ENCODE data around the gene PCF11. TPM values are rescaled to one million over a fixed set of nuclear protein-coding genes. Genes with fewer than 3 reads are reported as not detected.

PCF11 gene
- total RNA-seq, 1 donor from 2014 or later, result 40.7 TPM

DNA sequence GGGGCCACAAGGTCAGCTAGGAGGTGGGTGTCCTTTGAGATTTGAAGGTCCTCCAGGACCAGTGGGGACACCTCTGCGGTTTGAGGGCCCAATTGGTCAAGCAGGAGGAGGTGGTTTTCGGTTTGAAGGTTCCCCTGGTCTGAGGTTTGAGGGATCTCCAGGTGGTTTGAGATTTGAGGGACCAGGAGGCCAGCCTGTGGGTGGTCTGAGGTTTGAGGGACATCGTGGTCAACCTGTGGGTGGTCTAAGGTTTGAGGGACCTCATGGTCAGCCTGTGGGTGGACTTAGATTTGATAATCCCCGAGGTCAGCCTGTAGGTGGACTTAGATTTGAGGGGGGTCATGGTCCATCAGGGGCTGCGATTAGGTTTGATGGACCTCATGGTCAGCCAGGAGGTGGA, 11.8 kb downstream of the PCF11 start:
- H3K4me2 ChIP-seq (ENCODE audit: low read length), result no peak overlapping the region
- TF ChIP-seq EZH2 (IDR thresholded peaks at IDR 0.05; ENCODE audit: insufficient read depth, low read length), result no peak
- TF ChIP-seq, protein P1, sequence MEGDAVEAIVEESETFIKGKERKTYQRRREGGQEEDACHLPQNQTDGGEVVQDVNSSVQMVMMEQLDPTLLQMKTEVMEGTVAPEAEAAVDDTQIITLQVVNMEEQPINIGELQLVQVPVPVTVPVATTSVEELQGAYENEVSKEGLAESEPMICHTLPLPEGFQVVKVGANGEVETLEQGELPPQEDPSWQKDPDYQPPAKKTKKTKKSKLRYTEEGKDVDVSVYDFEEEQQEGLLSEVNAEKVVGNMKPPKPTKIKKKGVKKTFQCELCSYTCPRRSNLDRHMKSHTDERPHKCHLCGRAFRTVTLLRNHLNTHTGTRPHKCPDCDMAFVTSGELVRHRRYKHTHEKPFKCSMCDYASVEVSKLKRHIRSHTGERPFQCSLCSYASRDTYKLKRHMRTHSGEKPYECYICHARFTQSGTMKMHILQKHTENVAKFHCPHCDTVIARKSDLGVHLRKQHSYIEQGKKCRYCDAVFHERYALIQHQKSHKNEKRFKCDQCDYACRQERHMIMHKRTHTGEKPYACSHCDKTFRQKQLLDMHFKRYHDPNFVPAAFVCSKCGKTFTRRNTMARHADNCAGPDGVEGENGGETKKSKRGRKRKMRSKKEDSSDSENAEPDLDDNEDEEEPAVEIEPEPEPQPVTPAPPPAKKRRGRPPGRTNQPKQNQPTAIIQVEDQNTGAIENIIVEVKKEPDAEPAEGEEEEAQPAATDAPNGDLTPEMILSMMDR (IDR thresholded peaks at IDR 0.05; ENCODE audit: insufficient read depth, low read depth, low read length), result no peak
- no peak for FAIRE-seq
- peaks cover 25% of the 10 kb centered on the region for H3K36me3 Mint-ChIP-seq (ENCODE audit: low read depth, unreplicated experiment)
- H3K27me3 ChIP-seq (ENCODE audit: insufficient read depth, low read length), result no peaks in the 10 kb centered on the region
- H3K4me3 Mint-ChIP-seq (ENCODE audit: unreplicated experiment), result no peak overlapping the region
- peaks cover 3% of the 10 kb centered on the region for H3K4me1 ChIP-seq (ENCODE audit: insufficient read depth, low read length)
- H3K27ac Mint-ChIP-seq (ENCODE audit: unreplicated experiment), result peak overlapping the region; percentile 8
- no peak overlapping the region for H3K27ac ChIP-seq (ENCODE audit: low read depth, low read length)
- H3K79me2 ChIP-seq (ENCODE audit: insufficient read depth, low read length), result peaks cover 99% of the 10 kb centered on the region
- no peak for DNase-seq (ENCODE audit: low read depth)
- H2AFZ ChIP-seq (ENCODE audit: low read depth, low read length), result no peak overlapping the region
- no peak overlapping the region for H3K4me3 ChIP-seq (ENCODE audit: insufficient read depth, low read depth, low read length)
- no peaks in the 10 kb centered on the region for H3K9me3 ChIP-seq (ENCODE audit: insufficient read depth, low read depth, low read length)
- peaks cover 71% of the 10 kb centered on the region for H3K36me3 ChIP-seq (ENCODE audit: insufficient read depth, low read length)
- no peaks in the 10 kb centered on the region for H3K9me3 Mint-ChIP-seq (ENCODE audit: unreplicated experiment)
- no peaks in the 10 kb centered on the region for H3K27me3 Mint-ChIP-seq (ENCODE audit: low read depth, unreplicated experiment)
- H3K9ac ChIP-seq (ENCODE audit: low read length), result no peak overlapping the region
- H4K20me1 ChIP-seq (ENCODE audit: insufficient read depth, low read length), result peaks cover 75% of the 10 kb centered on the region
- peaks cover 10% of the 10 kb centered on the region for H3K4me1 Mint-ChIP-seq (ENCODE audit: low read depth, unreplicated experiment)

DNA sequence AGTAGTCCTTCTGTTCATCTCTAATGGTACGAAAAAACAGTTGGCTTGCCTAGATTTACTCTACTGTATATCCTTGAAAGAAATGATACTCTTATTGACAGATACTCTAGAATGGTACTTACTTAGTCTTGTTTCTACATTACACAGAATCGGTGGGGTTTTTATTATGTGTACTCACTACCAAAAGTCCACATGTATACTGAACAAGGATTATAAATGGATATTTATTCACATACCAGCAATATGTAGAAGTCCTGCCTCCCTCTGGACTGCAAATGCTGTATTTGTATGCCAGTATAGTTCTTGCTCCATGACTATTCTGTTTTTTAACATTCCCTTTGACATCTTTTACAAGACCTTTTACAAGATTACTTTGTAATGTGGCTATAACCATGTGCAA, 13.9 kb downstream of the PCF11 start:
- peaks cover 59% of the 10 kb centered on the region for H3K36me3 ChIP-seq (ENCODE audit: insufficient read depth, low read length)
- H3K4me3 Mint-ChIP-seq (ENCODE audit: unreplicated experiment), result peak overlapping the region; percentile 22
- H3K9ac ChIP-seq (ENCODE audit: low read length), result peak overlapping the region; percentile 11

DNA sequence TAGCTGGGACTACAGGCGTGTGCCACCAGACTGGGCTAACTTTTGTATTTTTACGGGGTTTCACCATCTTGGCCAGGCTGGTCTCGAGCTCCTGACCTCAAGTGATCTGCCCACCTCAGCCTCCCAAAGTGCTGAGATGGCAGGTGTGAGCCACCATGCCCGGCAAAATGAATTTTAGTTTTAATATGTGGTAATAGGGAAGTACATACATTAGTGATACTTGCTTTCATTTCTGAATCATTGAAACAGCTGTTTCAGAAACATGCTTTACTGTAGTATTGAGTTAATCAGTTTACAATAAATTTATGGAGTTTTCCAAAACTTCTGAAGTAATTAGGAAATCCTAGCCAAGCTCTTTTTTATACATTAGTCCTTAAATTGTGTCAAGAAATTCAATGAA, 15.6 kb downstream of the PCF11 start:
- Mint-ChIP-seq H3K27ac (ENCODE audit: unreplicated experiment) (no peak overlapping the region), H3K9me3 (ENCODE audit: unreplicated experiment) (no peaks in the 10 kb centered on the region), H3K36me3 (ENCODE audit: low read depth, unreplicated experiment) (peaks cover 20% of the 10 kb centered on the region), H3K4me3 (ENCODE audit: unreplicated experiment) (no peak overlapping the region), H3K4me1 (ENCODE audit: low read depth, unreplicated experiment) (peaks cover 10% of the 10 kb centered on the region), H3K27me3 (ENCODE audit: low read depth, unreplicated experiment) (no peaks in the 10 kb centered on the region)
- TF ChIP-seq, protein P1 (IDR thresholded peaks at IDR 0.05; ENCODE audit: insufficient read depth, low read depth, low read length), result no peak
- no peak for TF ChIP-seq EZH2 (IDR thresholded peaks at IDR 0.05; ENCODE audit: insufficient read depth, low read length)
- H3K4me1 ChIP-seq (ENCODE audit: insufficient read depth, low read length), result peaks cover 3% of the 10 kb centered on the region
- no peak overlapping the region for H3K4me3 ChIP-seq (ENCODE audit: insufficient read depth, low read depth, low read length)
- H2AFZ ChIP-seq (ENCODE audit: low read depth, low read length), result no peak overlapping the region
- no peaks in the 10 kb centered on the region for H3K9me3 ChIP-seq (ENCODE audit: insufficient read depth, low read depth, low read length)
- DNase-seq (ENCODE audit: low read depth), result no peak
- H3K4me2 ChIP-seq (ENCODE audit: low read length), result no peak overlapping the region
- H3K9ac ChIP-seq (ENCODE audit: low read length), result no peak overlapping the region
- H3K36me3 ChIP-seq (ENCODE audit: insufficient read depth, low read length), result peaks cover 58% of the 10 kb centered on the region
- no peak overlapping the region for H3K27ac ChIP-seq (ENCODE audit: low read depth, low read length)
- H4K20me1 ChIP-seq (ENCODE audit: insufficient read depth, low read length), result peaks cover 89% of the 10 kb centered on the region
- H3K27me3 ChIP-seq (ENCODE audit: insufficient read depth, low read length), result no peaks in the 10 kb centered on the region
- no peak for FAIRE-seq
- peaks cover 99% of the 10 kb centered on the region for H3K79me2 ChIP-seq (ENCODE audit: insufficient read depth, low read length)

More for the DNA sequence above, 13.9 kb downstream of the PCF11 start:
- no peak overlapping the region for H3K4me3 ChIP-seq (ENCODE audit: insufficient read depth, low read depth, low read length)
- H3K4me1 ChIP-seq (ENCODE audit: insufficient read depth, low read length), result peaks cover 3% of the 10 kb centered on the region
- H3K27me3 ChIP-seq (ENCODE audit: insufficient read depth, low read length), result no peaks in the 10 kb centered on the region
- no peak overlapping the region for H2AFZ ChIP-seq (ENCODE audit: low read depth, low read length)
- Mint-ChIP-seq H3K27ac (ENCODE audit: unreplicated experiment) (no peak overlapping the region), H3K4me1 (ENCODE audit: low read depth, unreplicated experiment) (peaks cover 10% of the 10 kb centered on the region), H3K36me3 (ENCODE audit: low read depth, unreplicated experiment) (peaks cover 20% of the 10 kb centered on the region), H3K9me3 (ENCODE audit: unreplicated experiment) (no peaks in the 10 kb centered on the region), H3K27me3 (ENCODE audit: low read depth, unreplicated experiment) (no peaks in the 10 kb centered on the region)
- no peak for DNase-seq (ENCODE audit: low read depth)
- no peaks in the 10 kb centered on the region for H3K9me3 ChIP-seq (ENCODE audit: insufficient read depth, low read depth, low read length)
- H3K4me2 ChIP-seq (ENCODE audit: low read length), result peak overlapping the region; percentile 65
- H4K20me1 ChIP-seq (ENCODE audit: insufficient read depth, low read length), result peaks cover 87% of the 10 kb centered on the region
- no peak overlapping the region for H3K27ac ChIP-seq (ENCODE audit: low read depth, low read length)
- peaks cover 99% of the 10 kb centered on the region for H3K79me2 ChIP-seq (ENCODE audit: insufficient read depth, low read length)
- no peak for FAIRE-seq
- TF ChIP-seq, protein P1 (IDR thresholded peaks at IDR 0.05; ENCODE audit: insufficient read depth, low read depth, low read length), result no peak
- no peak for TF ChIP-seq EZH2 (IDR thresholded peaks at IDR 0.05; ENCODE audit: insufficient read depth, low read length)

Measured in astrocyte (in vitro differentiated cells and primary cell).